CD4-positive, alpha-beta T cell treated with Interleukin-4 for 1 hour (primary cell): Measurements from ENCODE around the gene ZDHHC14.

Source experiments
- DNase-seq, 2 donors: peaks; one replicate each; pipeline ENCODE4 v3.0.0-alpha.2; 2020 to 2022

The ZDHHC14 gene

GRCh38 chr6:157631838-157632614, 251.0 kb downstream of the ZDHHC14 start:
- DNase-seq: no peak

GRCh38 chr6:157632821-157633220, 251.8 kb downstream of the ZDHHC14 start:
- no peak for DNase-seq

GRCh38 chr6:157634546-157634945, 253.6 kb downstream of the ZDHHC14 start:
- DNase-seq: no peak

GRCh38 chr6:157635388-157636244, 254.6 kb downstream of the ZDHHC14 start:
- DNase-seq: no peak

- no peak for DNase-seq
Measured at GRCh38 chr6:157637516-157637915, 256.5 kb downstream of the ZDHHC14 start.

GRCh38 chr6:157637941-157638662, 257.1 kb downstream of the ZDHHC14 start:
- DNase-seq: no peak

GRCh38 chr6:157638779-157639178, 257.8 kb downstream of the ZDHHC14 start:
- no peak for DNase-seq

GRCh38 chr6:157640746-157641451, 259.9 kb downstream of the ZDHHC14 start:
- DNase-seq: no peak

- DNase-seq: no peak
Measured at GRCh38 chr6:157641837-157642236, 260.8 kb downstream of the ZDHHC14 start.

GRCh38 chr6:157642736-157643135, 261.7 kb downstream of the ZDHHC14 start:
- DNase-seq: no peak

- DNase-seq: no peak
Measured at GRCh38 chr6:157644043-157644810, 263.2 kb downstream of the ZDHHC14 start.

- DNase-seq: no peak
Measured at GRCh38 chr6:157645201-157645795, 264.3 kb downstream of the ZDHHC14 start.

GRCh38 chr6:157646012-157646411, 265.0 kb downstream of the ZDHHC14 start:
- DNase-seq: no peak

GRCh38 chr6:157647261-157647915, 266.4 kb downstream of the ZDHHC14 start:
- DNase-seq: no peak

- no peak for DNase-seq
Measured at GRCh38 chr6:157648561-157648960, 267.6 kb downstream of the ZDHHC14 start.

- DNase-seq: no peak
Measured at GRCh38 chr6:157649311-157650260, 268.6 kb downstream of the ZDHHC14 start.

GRCh38 chr6:157650261-157650640, 269.3 kb downstream of the ZDHHC14 start:
- no peak for DNase-seq

GRCh38 chr6:157650801-157651200, 269.8 kb downstream of the ZDHHC14 start:
- DNase-seq: no peak

GRCh38 chr6:157651731-157652490, 270.9 kb downstream of the ZDHHC14 start:
- DNase-seq: no peak
